WTC11 (cell line): Measurements from ENCODE around the gene GJB1.

Experiments
- ZNF138 ChIP-seq: sonication (generic); formaldehyde crosslinking; conservative IDR thresholded peaks from 2 replicates; pipeline ENCODE4 v1.8.1; 2022; ENCODE audit warnings: mild to moderate bottlenecking, moderate library complexity, missing genetic modification reagents
- TF ChIP-seq, protein P1 (sequence below): fragments of 200-600 bp; IDR thresholded peaks from 2 replicates; pipeline ENCODE4 v1.8.0; 2022; ENCODE audit warnings: antibody characterized with exemption
- TF ChIP-seq, protein P2 (sequence below): sonication (generic); formaldehyde crosslinking; IDR thresholded peaks from 2 replicates; pipeline ENCODE4 v1.8.1; 2022; ENCODE audit warnings: low read depth, missing genetic modification reagents, borderline replicate concordance
- TF ChIP-seq, protein P3 (sequence below): fragments of 250-450 bp; sonication (Bioruptor Pico); IDR thresholded peaks from 2 replicates; pipeline ENCODE4 v1.8.0; 2021; ENCODE audit warnings: mild to moderate bottlenecking
- TF ChIP-seq, protein P4 (sequence below): sonication (generic); formaldehyde crosslinking; conservative IDR thresholded peaks from 2 replicates; pipeline ENCODE4 v1.8.1; 2022; ENCODE audit warnings: mild to moderate bottlenecking, missing genetic modification reagents
- TF ChIP-seq, protein P5 (sequence below): sonication (generic); formaldehyde crosslinking; IDR thresholded peaks from 2 replicates; pipeline ENCODE4 v1.8.1; 2022; ENCODE audit warnings: low read depth, mild to moderate bottlenecking, moderate library complexity, missing genetic modification reagents, borderline replicate concordance

DNA sequence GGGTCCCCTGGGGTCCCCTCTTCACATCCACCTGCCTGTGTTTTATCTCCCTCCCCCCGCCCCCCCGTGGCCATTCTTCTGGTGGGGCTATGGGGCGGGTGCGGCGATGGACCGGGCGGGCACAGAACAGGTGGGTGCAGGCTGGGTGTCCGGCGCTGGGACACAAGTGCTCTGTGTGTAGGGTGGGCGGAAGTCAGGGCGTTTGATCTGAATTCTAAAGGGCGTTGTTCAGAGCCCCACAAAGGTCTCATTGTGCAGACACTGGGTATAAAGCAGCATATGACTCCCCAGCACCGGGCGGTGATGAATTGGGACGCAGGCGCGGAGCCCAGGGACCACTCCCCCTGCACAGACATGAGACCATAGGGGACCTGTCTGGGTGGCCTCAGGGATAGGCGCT lies at the start of gene GJB1:
- TF ChIP-seq, protein P1, sequence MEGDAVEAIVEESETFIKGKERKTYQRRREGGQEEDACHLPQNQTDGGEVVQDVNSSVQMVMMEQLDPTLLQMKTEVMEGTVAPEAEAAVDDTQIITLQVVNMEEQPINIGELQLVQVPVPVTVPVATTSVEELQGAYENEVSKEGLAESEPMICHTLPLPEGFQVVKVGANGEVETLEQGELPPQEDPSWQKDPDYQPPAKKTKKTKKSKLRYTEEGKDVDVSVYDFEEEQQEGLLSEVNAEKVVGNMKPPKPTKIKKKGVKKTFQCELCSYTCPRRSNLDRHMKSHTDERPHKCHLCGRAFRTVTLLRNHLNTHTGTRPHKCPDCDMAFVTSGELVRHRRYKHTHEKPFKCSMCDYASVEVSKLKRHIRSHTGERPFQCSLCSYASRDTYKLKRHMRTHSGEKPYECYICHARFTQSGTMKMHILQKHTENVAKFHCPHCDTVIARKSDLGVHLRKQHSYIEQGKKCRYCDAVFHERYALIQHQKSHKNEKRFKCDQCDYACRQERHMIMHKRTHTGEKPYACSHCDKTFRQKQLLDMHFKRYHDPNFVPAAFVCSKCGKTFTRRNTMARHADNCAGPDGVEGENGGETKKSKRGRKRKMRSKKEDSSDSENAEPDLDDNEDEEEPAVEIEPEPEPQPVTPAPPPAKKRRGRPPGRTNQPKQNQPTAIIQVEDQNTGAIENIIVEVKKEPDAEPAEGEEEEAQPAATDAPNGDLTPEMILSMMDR: no peak
- TF ChIP-seq, protein P2, sequence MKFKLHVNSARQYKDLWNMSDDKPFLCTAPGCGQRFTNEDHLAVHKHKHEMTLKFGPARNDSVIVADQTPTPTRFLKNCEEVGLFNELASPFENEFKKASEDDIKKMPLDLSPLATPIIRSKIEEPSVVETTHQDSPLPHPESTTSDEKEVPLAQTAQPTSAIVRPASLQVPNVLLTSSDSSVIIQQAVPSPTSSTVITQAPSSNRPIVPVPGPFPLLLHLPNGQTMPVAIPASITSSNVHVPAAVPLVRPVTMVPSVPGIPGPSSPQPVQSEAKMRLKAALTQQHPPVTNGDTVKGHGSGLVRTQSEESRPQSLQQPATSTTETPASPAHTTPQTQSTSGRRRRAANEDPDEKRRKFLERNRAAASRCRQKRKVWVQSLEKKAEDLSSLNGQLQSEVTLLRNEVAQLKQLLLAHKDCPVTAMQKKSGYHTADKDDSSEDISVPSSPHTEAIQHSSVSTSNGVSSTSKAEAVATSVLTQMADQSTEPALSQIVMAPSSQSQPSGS (CRISPR knock-in tag): no peak
- TF ChIP-seq, protein P3, sequence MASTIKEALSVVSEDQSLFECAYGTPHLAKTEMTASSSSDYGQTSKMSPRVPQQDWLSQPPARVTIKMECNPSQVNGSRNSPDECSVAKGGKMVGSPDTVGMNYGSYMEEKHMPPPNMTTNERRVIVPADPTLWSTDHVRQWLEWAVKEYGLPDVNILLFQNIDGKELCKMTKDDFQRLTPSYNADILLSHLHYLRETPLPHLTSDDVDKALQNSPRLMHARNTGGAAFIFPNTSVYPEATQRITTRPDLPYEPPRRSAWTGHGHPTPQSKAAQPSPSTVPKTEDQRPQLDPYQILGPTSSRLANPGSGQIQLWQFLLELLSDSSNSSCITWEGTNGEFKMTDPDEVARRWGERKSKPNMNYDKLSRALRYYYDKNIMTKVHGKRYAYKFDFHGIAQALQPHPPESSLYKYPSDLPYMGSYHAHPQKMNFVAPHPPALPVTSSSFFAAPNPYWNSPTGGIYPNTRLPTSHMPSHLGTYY (CRISPR knock-in tag): no peak
- TF ChIP-seq ZNF138 (CRISPR knock-in tag): no peak
- TF ChIP-seq, protein P4, sequence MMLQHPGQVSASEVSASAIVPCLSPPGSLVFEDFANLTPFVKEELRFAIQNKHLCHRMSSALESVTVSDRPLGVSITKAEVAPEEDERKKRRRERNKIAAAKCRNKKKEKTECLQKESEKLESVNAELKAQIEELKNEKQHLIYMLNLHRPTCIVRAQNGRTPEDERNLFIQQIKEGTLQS (CRISPR knock-in tag): no peak
- TF ChIP-seq, protein P5, sequence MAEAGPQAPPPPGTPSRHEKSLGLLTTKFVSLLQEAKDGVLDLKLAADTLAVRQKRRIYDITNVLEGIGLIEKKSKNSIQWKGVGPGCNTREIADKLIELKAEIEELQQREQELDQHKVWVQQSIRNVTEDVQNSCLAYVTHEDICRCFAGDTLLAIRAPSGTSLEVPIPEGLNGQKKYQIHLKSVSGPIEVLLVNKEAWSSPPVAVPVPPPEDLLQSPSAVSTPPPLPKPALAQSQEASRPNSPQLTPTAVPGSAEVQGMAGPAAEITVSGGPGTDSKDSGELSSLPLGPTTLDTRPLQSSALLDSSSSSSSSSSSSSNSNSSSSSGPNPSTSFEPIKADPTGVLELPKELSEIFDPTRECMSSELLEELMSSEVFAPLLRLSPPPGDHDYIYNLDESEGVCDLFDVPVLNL: no peak
